GM13976 (cell line): ENCODE measurements around the gene APMAP.

ENCODE experiments used
- DNase-seq: peaks from one replicate; pipeline ENCODE4 v3.0.0; 2012; ENCODE audit warnings: low spot score
- CTCF ChIP-seq: IDR thresholded peaks from 2 replicates; pipeline ENCODE4 v1.5.1; 2012; ENCODE audit warnings: borderline replicate concordance, mild to moderate bottlenecking; ENCODE audit not compliant: insufficient read depth; ENCODE audit errors: extremely low read depth, missing control alignments, control extremely low read depth
- in situ Hi-C: fragments of 300-500 bp; cut with MboI; formaldehyde crosslinking; loops from one replicate; pipeline ENCODE4 v1.12.0; 2022; ENCODE audit warnings: low sequenced_read_pairs, mixed read lengths, inconsistent platforms; ENCODE audit not compliant: unreplicated experiment

APMAP gene

GRCh38 chr20:25000268-25000801 is 7.8 kb upstream of the APMAP start:
- TF ChIP-seq CTCF = no peak
- DNase-seq = no peak
- in situ Hi-C loops = no loop called here

GRCh38 chr20:24999568-24999967 is 7.0 kb upstream of the APMAP start:
- in situ Hi-C loops = loop anchor here (5.0 to 10.0 kb wide), 3 partner anchors 63 to 405 kb away; partner anchors contain the start of gene GINS1
- no peak for TF ChIP-seq CTCF
- no peak for DNase-seq

GRCh38 chr20:24998631-24999445 is 6.3 kb upstream of the APMAP start:
- in situ Hi-C loops = loop anchor here (5.0 to 10.0 kb wide), 3 partner anchors 63 to 406 kb away; partner anchors contain the start of gene GINS1
- TF ChIP-seq CTCF = no peak
- DNase-seq = no peak

GRCh38 chr20:24998121-24998520 is 5.6 kb upstream of the APMAP start:
- DNase-seq = no peak
- in situ Hi-C loops = loop anchor here (5.0 to 10.0 kb wide), 3 partner anchors 64 to 407 kb away; partner anchors contain the start of gene GINS1
- TF ChIP-seq CTCF = no peak

GRCh38 chr20:24996449-24997377 is 4.2 kb upstream of the APMAP start:
- TF ChIP-seq CTCF = no peak
- in situ Hi-C loops = loop anchor here (5.0 to 10.0 kb wide), 3 partner anchors 66 to 408 kb away; partner anchors contain the start of gene GINS1
- DNase-seq = no peak

GRCh38 chr20:24995741-24996448 is 3.3 kb upstream of the APMAP start:
- in situ Hi-C loops = loop anchor here (5.0 to 10.0 kb wide), 3 partner anchors 66 to 409 kb away; partner anchors contain the start of gene GINS1
- no peak for DNase-seq
- no peak for TF ChIP-seq CTCF
